ENCODE data around the gene CCDC127. TPM values are rescaled to one million over a fixed set of nuclear protein-coding genes. Genes with fewer than 3 reads are reported as not detected.

The CCDC127 gene
- total and polyA plus RNA-seq, 2 of the 13 experiments (the other 11 are each of a cell fraction or from before 2014, with no cell fraction given): 2.9 to 4.3 TPM

- BruUV-seq (replicated peaks): no TSS peak
- ATAC-seq: no peak; the same call in 2 of the 3 replicates
These were observed 50.4 kb downstream of the CCDC127 start for GRCh38 chr5:167511-167910.

More at GRCh38 chr5:167511-167910, 50.4 kb downstream of the CCDC127 start:
- Histone ChIP-seq H3K27ac (ENCODE audit: extremely low read length, insufficient read depth, low read length) (no peak overlapping the region), H3K36me3 (replicated peaks in 1 of 2; ENCODE audit: control insufficient read depth in 1 of 2, insufficient read depth in 2 of 2, low read length in 2 of 2) (no peaks in the 10 kb centered on the region), H3K4me1 (ENCODE audit: insufficient read depth, low read length) (no peaks in the 10 kb centered on the region), H3K9ac (ENCODE audit: insufficient read depth, low read depth, low read length) (no peak overlapping the region), H4K20me1 (ENCODE audit: insufficient read depth, low read length) (no peaks in the 10 kb centered on the region), H3K4me2 (ENCODE audit: low read depth, low read length) (no peak overlapping the region), H3K79me2 (ENCODE audit: insufficient read depth, low read length) (no peaks in the 10 kb centered on the region), H2AFZ (ENCODE audit: low read length) (no peak overlapping the region), H3K9me3 (ENCODE audit: low read length) (no peaks in the 10 kb centered on the region), H3K27me3 (ENCODE audit: control insufficient read depth in 1 of 2, insufficient read depth in 2 of 2, low read length in 2 of 2) (peaks cover 3 to 21% of the 10 kb centered on the region in 2 experiments; a peak in 3 of 5 replicates), H3K4me3 (replicated peaks in 1 of 3; ENCODE audit: insufficient read depth in 1 of 3, low read depth in 2 of 3, low read length in 3 of 3) (no peak overlapping the region)
- FAIRE-seq (no peak), DNase-seq (ENCODE audit: low spot score) (no peak)
- in situ Hi-C loops (cut with HindIII; ENCODE audit: extremely low pct_ligation_motif_present, low pct_unique_long_range_greater_than_20kb) (no loop called here), intact Hi-C loops (cut with micrococcal nuclease; ENCODE audit: unreplicated experiment) (no loop called here)
- CTCF ChIA-PET (ENCODE audit: low intra/inter-chr PET ratio, low total read pairs): no interaction called here
- no peak for TF ChIP-seq ZSCAN9 (CRISPR knock-in tag; IDR thresholded peaks at IDR 0.05; ENCODE audit: borderline replicate concordance)
- no peak for TF ChIP-seq TBP (CRISPR knock-in tag; IDR thresholded peaks at IDR 0.05)
- no peak for TF ChIP-seq SNAI1 (CRISPR knock-in tag; IDR thresholded peaks at IDR 0.05; ENCODE audit: borderline replicate concordance)
- TF ChIP-seq HMGXB4 (CRISPR knock-in tag; IDR thresholded peaks at IDR 0.05; ENCODE audit: borderline replicate concordance in 1 of 2, low read depth in 1 of 2): no peak
- no peak for TF ChIP-seq TEAD3 (CRISPR knock-in tag; optimal IDR thresholded peaks at IDR 0.05; ENCODE audit: borderline replicate concordance)
- TF ChIP-seq, protein P1, sequence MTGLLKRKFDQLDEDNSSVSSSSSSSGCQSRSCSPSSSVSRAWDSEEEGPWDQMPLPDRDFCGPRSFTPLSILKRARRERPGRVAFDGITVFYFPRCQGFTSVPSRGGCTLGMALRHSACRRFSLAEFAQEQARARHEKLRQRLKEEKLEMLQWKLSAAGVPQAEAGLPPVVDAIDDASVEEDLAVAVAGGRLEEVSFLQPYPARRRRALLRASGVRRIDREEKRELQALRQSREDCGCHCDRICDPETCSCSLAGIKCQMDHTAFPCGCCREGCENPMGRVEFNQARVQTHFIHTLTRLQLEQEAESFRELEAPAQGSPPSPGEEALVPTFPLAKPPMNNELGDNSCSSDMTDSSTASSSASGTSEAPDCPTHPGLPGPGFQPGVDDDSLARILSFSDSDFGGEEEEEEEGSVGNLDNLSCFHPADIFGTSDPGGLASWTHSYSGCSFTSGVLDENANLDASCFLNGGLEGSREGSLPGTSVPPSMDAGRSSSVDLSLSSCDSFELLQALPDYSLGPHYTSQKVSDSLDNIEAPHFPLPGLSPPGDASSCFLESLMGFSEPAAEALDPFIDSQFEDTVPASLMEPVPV (CRISPR knock-in tag; IDR thresholded peaks at IDR 0.05): no peak
- no peak for TF ChIP-seq CHD2 (IDR thresholded peaks at IDR 0.05; ENCODE audit: low read depth, low read length)
- TF ChIP-seq ZNF124 (CRISPR knock-in tag; IDR thresholded peaks at IDR 0.05): no peak
- no peak for TF ChIP-seq MIER2 (CRISPR knock-in tag; IDR thresholded peaks at IDR 0.05)
- no peak for TF ChIP-seq ZNF30 (CRISPR knock-in tag; IDR thresholded peaks at IDR 0.05)
- TF ChIP-seq TCF12 (IDR thresholded peaks at IDR 0.05): no peak
- TF ChIP-seq TCF12 (CRISPR knock-in tag; IDR thresholded peaks at IDR 0.05): no peak
- no peak for TF ChIP-seq POGZ (CRISPR knock-in tag; IDR thresholded peaks at IDR 0.05)
- TF ChIP-seq ZNF737 (CRISPR knock-in tag; IDR thresholded peaks at IDR 0.05; ENCODE audit: borderline replicate concordance): no peak
- no peak for TF ChIP-seq BATF2 (CRISPR knock-in tag; IDR thresholded peaks at IDR 0.05)
- 33% methylated on average over 3 of the region's 7 CpGs for WGBS (ENCODE audit: low lambda C conversion rate)
- POLR2A ChIA-PET: no interaction called here

Data from HepG2 (cell line).